Omental fat pad (tissue), 4 donors: ENCODE data around the gene MED16. TPM values are rescaled to one million over a fixed set of nuclear protein-coding genes. Genes with fewer than 3 reads are reported as not detected.
"Not testable (repeated sequence)": the region's sequence is repeated elsewhere in the genome, so short reads cannot be mapped to it uniquely, and the experiment has no call there.

ENCODE experiments used
- ATAC-seq: fragments of 150-250 bp; one replicate; pipeline ENCODE4 v1.9.1; 2016; ENCODE audit warnings: mild to moderate bottlenecking, moderate library complexity; ENCODE audit not compliant: low FRiP score
- DNase-seq: peaks from one replicate; pipeline ENCODE4 v3.0.0-alpha.2; 2019; ENCODE audit warnings: low spot score
- CTCF ChIP-seq, 3 donors: fragments of 450-650 bp; IDR thresholded peaks; one replicate each; pipeline ENCODE4 v1.5.1; 2016 to 2017; ENCODE audit warnings: antibody characterized with exemption in 3 of 3, mild to moderate bottlenecking in 3 of 3, moderate library complexity in 2 of 3
- total RNA-seq, 4 donors: library from RNA; depleted of rRNA; stranded (reverse); fragments of >200 nt; gene quantifications; one replicate each; pipeline ENCODE4 v1.1.0, GENCODE V29; 2016

The MED16 gene
- total RNA-seq, 4 donors from 2014 or later, result 20.1 to 34.0 (median 24.5) TPM

DNA sequence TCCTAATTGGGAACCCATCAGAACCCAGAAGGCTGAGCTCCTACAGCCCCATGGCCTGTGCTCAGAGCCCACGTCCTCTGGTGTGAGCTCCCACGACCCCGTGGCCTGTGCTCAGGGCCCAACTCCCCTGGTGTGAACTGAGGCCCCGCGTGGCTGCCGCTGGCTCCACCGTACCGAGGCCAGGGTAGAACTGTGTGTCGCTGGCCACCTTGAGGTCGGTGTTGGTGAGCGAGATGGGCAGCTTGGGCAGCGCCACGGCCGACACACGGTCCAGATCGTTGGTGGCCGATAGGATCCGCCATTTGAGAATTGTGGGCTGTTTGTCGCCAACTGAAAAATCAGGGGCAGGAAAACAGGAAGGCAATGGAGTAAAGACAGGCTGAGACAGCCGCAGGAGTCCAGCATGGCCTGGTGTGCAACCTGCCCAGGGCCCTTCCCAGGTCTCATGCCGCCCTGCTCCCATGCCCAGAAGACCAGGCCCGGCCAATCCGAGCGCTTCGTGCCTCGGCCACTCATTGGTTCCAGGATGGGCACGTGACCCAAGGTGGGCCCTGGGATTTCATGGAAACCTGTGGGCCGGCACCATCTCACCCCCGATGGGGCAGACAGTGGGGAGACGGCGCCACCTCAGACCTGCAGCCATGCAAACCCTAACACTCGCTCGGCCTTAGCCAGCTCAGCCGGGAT is 11.5 kb downstream of the MED16 start:
- ATAC-seq (no peak), DNase-seq (no peak)
- no peak for TF ChIP-seq CTCF (IDR thresholded peaks at IDR 0.05)

GRCh38 chr19:879711-880438 is 13.1 kb downstream of the MED16 start:
- no peak for ATAC-seq
- TF ChIP-seq CTCF (IDR thresholded peaks at IDR 0.05), result no peak

GRCh38 chr19:878751-879561 is 14.0 kb downstream of the MED16 start:
- DNase-seq, ATAC-seq: not testable (repeated sequence)

More at GRCh38 chr19:879711-880438, 13.1 kb downstream of the MED16 start:
- DNase-seq, result no peak

DNA sequence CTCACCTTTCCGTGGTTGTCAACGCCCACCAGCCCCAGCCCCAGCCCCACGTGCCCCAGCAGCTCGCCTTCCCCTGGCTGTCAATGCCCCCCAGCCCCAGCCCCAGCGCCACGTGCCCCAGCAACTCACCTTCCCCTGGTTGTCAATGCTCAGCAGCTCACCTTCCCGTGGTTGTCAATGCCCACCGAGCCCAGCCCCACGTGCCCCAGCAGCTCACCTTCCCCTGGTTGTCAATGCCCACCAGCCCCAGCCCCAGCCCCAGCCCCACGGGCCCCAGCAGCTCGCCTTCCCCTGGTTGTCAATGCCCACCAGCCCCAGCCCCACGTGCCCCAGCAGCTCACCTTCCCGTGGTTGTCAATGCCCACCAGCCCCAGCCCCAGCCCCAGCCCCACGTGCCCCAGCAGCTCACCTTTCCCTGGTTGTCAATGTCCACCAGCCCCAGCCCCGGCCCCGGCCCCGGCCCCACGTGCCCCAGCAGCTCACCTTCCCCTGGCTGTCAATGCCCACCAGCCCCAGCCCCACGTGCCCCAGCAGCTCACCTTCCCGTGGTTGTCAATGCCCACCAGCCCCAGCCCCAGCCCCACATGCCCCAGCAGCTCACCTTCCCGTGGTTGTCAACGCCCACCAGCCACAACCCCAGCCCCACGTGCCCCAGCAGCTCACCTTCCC is 14.9 kb downstream of the MED16 start:
- DNase-seq, ATAC-seq: not testable (repeated sequence)

- no peak for ATAC-seq
- no peak for TF ChIP-seq CTCF (IDR thresholded peaks at IDR 0.05)
- no peak for DNase-seq
These were observed 16.1 kb downstream of the MED16 start for GRCh38 chr19:876780-877314.

- DNase-seq, result no peak
- ATAC-seq, result no peak
- TF ChIP-seq CTCF (IDR thresholded peaks at IDR 0.05), result no peak
These were observed 16.9 kb downstream of the MED16 start for GRCh38 chr19:876089-876488.

DNA sequence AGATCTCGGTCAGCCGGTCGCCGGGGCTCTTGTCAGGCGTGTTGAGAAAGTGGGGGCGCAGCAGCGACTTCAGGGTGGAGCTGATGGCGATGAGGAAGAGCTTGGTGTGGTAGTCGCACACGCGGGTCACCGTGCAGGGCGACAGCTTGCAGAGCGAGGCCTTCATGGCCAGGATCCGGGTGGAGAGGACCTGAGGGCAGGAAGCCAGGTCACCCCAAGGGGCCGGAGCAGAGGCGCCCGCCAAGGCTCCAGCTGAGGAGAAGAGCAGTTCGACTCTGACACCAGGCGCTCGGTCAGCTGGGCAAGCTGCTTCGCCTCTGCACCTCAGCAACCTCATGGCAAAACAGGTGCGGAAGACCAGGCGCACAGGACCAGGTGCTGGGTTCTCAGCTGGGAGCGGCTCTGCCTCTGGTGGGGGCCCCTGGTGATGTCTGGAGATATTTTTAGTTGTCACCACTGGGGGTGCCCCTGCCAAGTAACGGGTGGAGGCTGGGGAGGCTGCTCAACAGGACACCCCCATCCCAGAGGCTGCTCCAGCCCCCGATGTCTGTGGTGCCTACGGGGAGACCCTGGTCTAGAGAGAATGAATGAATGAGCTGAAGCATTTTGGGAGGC is 17.6 kb downstream of the MED16 start:
- DNase-seq (no peak), ATAC-seq (no peak)
- TF ChIP-seq CTCF (IDR thresholded peaks at IDR 0.05), result no peak
